ENCODE results near the gene KIF6.

- TF ChIP-seq, protein P1, sequence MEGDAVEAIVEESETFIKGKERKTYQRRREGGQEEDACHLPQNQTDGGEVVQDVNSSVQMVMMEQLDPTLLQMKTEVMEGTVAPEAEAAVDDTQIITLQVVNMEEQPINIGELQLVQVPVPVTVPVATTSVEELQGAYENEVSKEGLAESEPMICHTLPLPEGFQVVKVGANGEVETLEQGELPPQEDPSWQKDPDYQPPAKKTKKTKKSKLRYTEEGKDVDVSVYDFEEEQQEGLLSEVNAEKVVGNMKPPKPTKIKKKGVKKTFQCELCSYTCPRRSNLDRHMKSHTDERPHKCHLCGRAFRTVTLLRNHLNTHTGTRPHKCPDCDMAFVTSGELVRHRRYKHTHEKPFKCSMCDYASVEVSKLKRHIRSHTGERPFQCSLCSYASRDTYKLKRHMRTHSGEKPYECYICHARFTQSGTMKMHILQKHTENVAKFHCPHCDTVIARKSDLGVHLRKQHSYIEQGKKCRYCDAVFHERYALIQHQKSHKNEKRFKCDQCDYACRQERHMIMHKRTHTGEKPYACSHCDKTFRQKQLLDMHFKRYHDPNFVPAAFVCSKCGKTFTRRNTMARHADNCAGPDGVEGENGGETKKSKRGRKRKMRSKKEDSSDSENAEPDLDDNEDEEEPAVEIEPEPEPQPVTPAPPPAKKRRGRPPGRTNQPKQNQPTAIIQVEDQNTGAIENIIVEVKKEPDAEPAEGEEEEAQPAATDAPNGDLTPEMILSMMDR (IDR thresholded peaks at IDR 0.05) = no peak
- no peak for TF ChIP-seq POLR2A (IDR thresholded peaks at IDR 0.05)
Measured at GRCh38 chr6:39654121-39654520, 71.1 kb downstream of the KIF6 start.
